Liver (tissue), 9 donors: ENCODE results near the gene ASCL5. TPM values are rescaled to one million over a fixed set of nuclear protein-coding genes. Genes with fewer than 3 reads are reported as not detected.

Experiments
- DNase-seq: peaks from one replicate; pipeline ENCODE4 v3.0.0-alpha.2; 2017; ENCODE audit warnings: low spot score
- H3K27ac ChIP-seq, 2 donors: one replicate each; pipeline ENCODE4 v1.7.0; 2013; ENCODE audit warnings: inconsistent platforms in 2 of 2, low read length in 2 of 2, control low read depth in 1 of 2, low read depth in 1 of 2, mild to moderate bottlenecking in 1 of 2
- H3K27me3 ChIP-seq, 4 donors: one replicate each; pipeline versions ENCODE4 v1.6.1 to v1.7.0; 2013; ENCODE audit warnings: low read length in 3 of 4, inconsistent platforms in 1 of 4, mild to moderate bottlenecking in 1 of 4, moderate library complexity in 1 of 4; ENCODE audit not compliant: control insufficient read depth in 4 of 4, insufficient read depth in 4 of 4
- H3K36me3 ChIP-seq, 4 donors: one replicate each; pipeline versions ENCODE4 v1.6.1 to v1.7.0; 2013; ENCODE audit warnings: low read length in 3 of 4, mild to moderate bottlenecking in 3 of 4, low read depth in 1 of 4, moderate library complexity in 1 of 4; ENCODE audit not compliant: control insufficient read depth in 4 of 4, insufficient read depth in 3 of 4
- H3K4me1 ChIP-seq, 4 donors: one replicate each; pipeline versions ENCODE4 v1.6.1 to v1.7.0; 2013; ENCODE audit warnings: low read length in 3 of 4, mild to moderate bottlenecking in 3 of 4, moderate library complexity in 1 of 4; ENCODE audit not compliant: control insufficient read depth in 4 of 4, insufficient read depth in 4 of 4
- H3K4me3 ChIP-seq, 3 donors: one replicate each; pipeline versions ENCODE4 v1.6.1 to v1.7.0; 2013; ENCODE audit warnings: low read length in 3 of 3, control low read depth in 1 of 3, low read depth in 1 of 3, mild to moderate bottlenecking in 1 of 3
- H3K9ac ChIP-seq, 2 donors: one replicate each; pipeline ENCODE4 v1.7.0; 2013; ENCODE audit warnings: low read length in 2 of 2, mild to moderate bottlenecking in 2 of 2, moderate library complexity in 2 of 2, control low read depth in 1 of 2, low read depth in 1 of 2
- H3K9me3 ChIP-seq, 4 donors: one replicate each; pipeline versions ENCODE4 v1.6.1 to v1.7.0; 2013; ENCODE audit warnings: low read length in 3 of 4; ENCODE audit not compliant: control insufficient read depth in 4 of 4
- EGR1 ChIP-seq, 2 donors: IDR thresholded peaks; 2 replicates each; pipeline ENCODE4 v1.6.1; 2016 to 2018; ENCODE audit warnings: antibody characterized with exemption in 2 of 2, low read depth in 2 of 2
- FOXA1 ChIP-seq: IDR thresholded peaks from 2 replicates; pipeline ENCODE4 v1.6.1; 2016; ENCODE audit warnings: antibody characterized with exemption
- FOXA2 ChIP-seq: IDR thresholded peaks from 2 replicates; pipeline ENCODE4 v1.6.1; 2016; ENCODE audit warnings: antibody characterized with exemption
- GABPA ChIP-seq, 2 donors: IDR thresholded peaks in 1 of 2; conservative IDR thresholded peaks in 1 of 2; 2 replicates each; pipeline ENCODE4 v1.6.1; 2016; ENCODE audit warnings: antibody characterized with exemption in 2 of 2, mild to moderate bottlenecking in 1 of 2, moderate library complexity in 1 of 2
- HNF4A ChIP-seq, 2 donors: conservative IDR thresholded peaks; 2 replicates each; pipeline ENCODE4 v1.6.1; 2016; ENCODE audit warnings: antibody characterized with exemption in 2 of 2, mild to moderate bottlenecking in 2 of 2
- HNF4G ChIP-seq: IDR thresholded peaks from 2 replicates; pipeline ENCODE4 v1.6.1; 2016; ENCODE audit warnings: antibody characterized with exemption
- JUND ChIP-seq, 2 donors: IDR thresholded peaks; 2 replicates each; pipeline ENCODE4 v1.6.1; 2016; ENCODE audit warnings: antibody characterized with exemption in 2 of 2
- NR2F2 ChIP-seq: IDR thresholded peaks from 2 replicates; pipeline ENCODE4 v1.6.1; 2016; ENCODE audit warnings: antibody characterized with exemption
- RAD21 ChIP-seq, 2 donors: IDR thresholded peaks; 2 replicates each; pipeline ENCODE4 v1.6.1; 2016; ENCODE audit warnings: antibody characterized with exemption in 2 of 2, mild to moderate bottlenecking in 2 of 2
- RXRA ChIP-seq, 2 donors: IDR thresholded peaks; 2 replicates each; pipeline ENCODE4 v1.6.1; 2017 to 2018; ENCODE audit warnings: antibody characterized with exemption in 2 of 2, mild to moderate bottlenecking in 1 of 2
- SP1 ChIP-seq: IDR thresholded peaks from 2 replicates; pipeline ENCODE4 v1.6.1; 2018; ENCODE audit warnings: antibody characterized with exemption, mild to moderate bottlenecking
- TAF1 ChIP-seq: conservative IDR thresholded peaks from 2 replicates; pipeline ENCODE4 v1.6.1; 2016; ENCODE audit warnings: antibody characterized with exemption, mild to moderate bottlenecking
- YY1 ChIP-seq: IDR thresholded peaks from 2 replicates; pipeline ENCODE4 v1.6.1; 2016; ENCODE audit warnings: antibody characterized with exemption, mild to moderate bottlenecking
- WGBS: extraction: QIAGEN DNeasy Blood & Tissue Kit; methylation state at CpG from one replicate; pipeline ENCODE4 v1.1.7; 2013; 5-methylcytosine and 5-hydroxymethylcytosine counted together
- polyA plus RNA-seq, 2 donors: library from polyadenylated mRNA; stranded (reverse) in 1 of 2; unstranded in 1 of 2; fragments of 200-250 nt in 1 of 2; fragments of >200 nt in 1 of 2; fragmentation: Nextera tagmentation in 1 of 2; extraction: Ambion mirVana in 1 of 2; gene quantifications; one replicate each; pipeline versions ENCODE4 v1.2.1 to v1.2.3, GENCODE V29; 2013 to 2015
- total RNA-seq, 2 donors: library from RNA; depleted of rRNA; stranded (reverse); fragments of >200 nt; gene quantifications; one replicate each; pipeline ENCODE4 v1.2.3, GENCODE V29; 2014
- TF ChIP-seq, protein P1 (sequence below): IDR thresholded peaks from 2 replicates; pipeline ENCODE4 v1.6.1; 2016; ENCODE audit warnings: antibody characterized with exemption
- TF ChIP-seq, protein P2 (sequence below): IDR thresholded peaks from 2 replicates; pipeline ENCODE4 v1.6.1; 2016; ENCODE audit warnings: antibody characterized with exemption
- TF ChIP-seq, protein P3 (sequence below): IDR thresholded peaks from 2 replicates; pipeline ENCODE4 v1.6.1; 2016; ENCODE audit warnings: antibody characterized with exemption, mild to moderate bottlenecking
- TF ChIP-seq, protein P4 (sequence below): fragments of 150-350 bp; IDR thresholded peaks from 2 replicates; pipeline ENCODE4 v1.5.1; 2017; ENCODE audit warnings: improper control_type of control experiment, low read depth, low read length; ENCODE audit not compliant: missing input control
- TF ChIP-seq, protein P5 (sequence below): IDR thresholded peaks from 2 replicates; pipeline ENCODE4 v1.6.1; 2016; ENCODE audit warnings: antibody characterized with exemption
- donor health status: healthy.
- donor health status: healthy.
- donor health status: healthy.
- donor health status: healthy.
- donor health status: healthy.

The ASCL5 gene
- total and polyA plus RNA-seq, 4 donors = not detected

DNA sequence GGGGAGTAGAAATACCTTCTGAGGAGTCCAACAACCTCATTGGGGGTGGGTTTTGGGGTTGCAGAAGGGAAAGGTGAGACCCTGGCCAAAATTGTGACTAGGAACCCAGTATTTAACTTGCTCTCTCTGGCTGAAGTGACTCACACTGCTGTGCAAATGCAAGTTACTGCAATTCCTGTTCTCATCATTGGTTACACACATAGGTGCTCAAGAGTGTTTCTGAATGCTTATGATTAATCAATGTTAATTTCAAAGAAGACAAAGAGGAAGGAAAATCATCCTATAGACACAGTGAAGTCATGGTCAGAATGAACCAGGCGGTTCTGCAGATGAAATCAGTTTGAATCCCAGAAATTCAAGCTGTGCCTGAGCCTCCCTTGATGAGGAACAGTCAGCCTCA lies 3.1 kb downstream of the ASCL5 start:
- Histone ChIP-seq H3K27me3 (no peaks in the 10 kb centered on the region), H3K4me1 (no peaks in the 10 kb centered on the region), H3K9ac (no peak overlapping the region), H3K4me3 (no peak overlapping the region), H3K36me3 (no peaks in the 10 kb centered on the region), H3K9me3 (no peaks in the 10 kb centered on the region), H3K27ac (no peak overlapping the region)
- no peak for TF ChIP-seq HNF4G
- TF ChIP-seq, protein P1, sequence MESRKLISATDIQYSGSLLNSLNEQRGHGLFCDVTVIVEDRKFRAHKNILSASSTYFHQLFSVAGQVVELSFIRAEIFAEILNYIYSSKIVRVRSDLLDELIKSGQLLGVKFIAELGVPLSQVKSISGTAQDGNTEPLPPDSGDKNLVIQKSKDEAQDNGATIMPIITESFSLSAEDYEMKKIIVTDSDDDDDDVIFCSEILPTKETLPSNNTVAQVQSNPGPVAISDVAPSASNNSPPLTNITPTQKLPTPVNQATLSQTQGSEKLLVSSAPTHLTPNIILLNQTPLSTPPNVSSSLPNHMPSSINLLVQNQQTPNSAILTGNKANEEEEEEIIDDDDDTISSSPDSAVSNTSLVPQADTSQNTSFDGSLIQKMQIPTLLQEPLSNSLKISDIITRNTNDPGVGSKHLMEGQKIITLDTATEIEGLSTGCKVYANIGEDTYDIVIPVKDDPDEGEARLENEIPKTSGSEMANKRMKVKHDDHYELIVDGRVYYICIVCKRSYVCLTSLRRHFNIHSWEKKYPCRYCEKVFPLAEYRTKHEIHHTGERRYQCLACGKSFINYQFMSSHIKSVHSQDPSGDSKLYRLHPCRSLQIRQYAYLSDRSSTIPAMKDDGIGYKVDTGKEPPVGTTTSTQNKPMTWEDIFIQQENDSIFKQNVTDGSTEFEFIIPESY = no peak
- no peak for TF ChIP-seq EGR1 (IDR thresholded peaks at IDR 0.05; ENCODE audit: low read depth in 2 of 2)
- TF ChIP-seq YY1 = no peak
- TF ChIP-seq NR2F2 = no peak
- no peak for TF ChIP-seq JUND (IDR thresholded peaks at IDR 0.05)
- TF ChIP-seq, protein P2, sequence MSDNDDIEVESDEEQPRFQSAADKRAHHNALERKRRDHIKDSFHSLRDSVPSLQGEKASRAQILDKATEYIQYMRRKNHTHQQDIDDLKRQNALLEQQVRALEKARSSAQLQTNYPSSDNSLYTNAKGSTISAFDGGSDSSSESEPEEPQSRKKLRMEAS = no peak
- TF ChIP-seq FOXA1 = no peak
- WGBS = 98% methylated on average over 1 of the region's 1 CpG
- no peak for DNase-seq

DNA sequence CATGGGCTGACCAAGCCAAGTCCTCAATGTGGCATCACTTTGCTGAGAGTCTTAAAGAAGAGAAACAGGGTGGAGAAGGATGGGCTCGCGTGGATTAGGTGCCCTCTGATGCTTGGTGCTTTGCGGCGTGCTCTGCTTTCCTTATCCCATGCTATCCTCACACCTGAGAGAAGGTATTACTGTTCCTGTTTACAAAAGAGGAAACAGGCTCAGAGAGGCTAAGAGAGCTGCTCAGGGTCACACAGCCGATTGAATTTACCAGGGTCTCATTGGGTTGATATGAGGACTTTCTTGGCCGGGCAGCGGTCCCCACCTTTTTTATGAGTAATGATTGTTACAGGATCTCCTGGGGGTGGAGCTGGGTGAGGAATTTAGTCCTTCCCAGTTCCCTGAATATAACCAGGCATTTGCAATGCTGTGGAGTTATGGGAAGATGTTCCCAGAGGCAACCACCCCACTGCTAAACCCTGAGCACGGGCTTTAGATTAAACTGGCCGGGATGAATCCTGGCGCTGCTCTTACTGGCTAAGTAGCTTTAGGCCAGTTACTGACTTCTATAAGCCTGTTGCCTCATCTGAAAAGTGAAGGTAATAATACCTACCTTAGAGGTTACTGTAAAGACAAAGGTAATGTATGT lies 4.5 kb downstream of the ASCL5 start:
- no peaks in the 10 kb centered on the region for H3K4me1 ChIP-seq
- no peak overlapping the region for H3K27ac ChIP-seq
- H3K9ac ChIP-seq = no peak overlapping the region
- H3K4me3 ChIP-seq = no peak overlapping the region
- DNase-seq = no peak
- TF ChIP-seq, protein P2 = no peak
- no peak for TF ChIP-seq FOXA1
- TF ChIP-seq, protein P3, sequence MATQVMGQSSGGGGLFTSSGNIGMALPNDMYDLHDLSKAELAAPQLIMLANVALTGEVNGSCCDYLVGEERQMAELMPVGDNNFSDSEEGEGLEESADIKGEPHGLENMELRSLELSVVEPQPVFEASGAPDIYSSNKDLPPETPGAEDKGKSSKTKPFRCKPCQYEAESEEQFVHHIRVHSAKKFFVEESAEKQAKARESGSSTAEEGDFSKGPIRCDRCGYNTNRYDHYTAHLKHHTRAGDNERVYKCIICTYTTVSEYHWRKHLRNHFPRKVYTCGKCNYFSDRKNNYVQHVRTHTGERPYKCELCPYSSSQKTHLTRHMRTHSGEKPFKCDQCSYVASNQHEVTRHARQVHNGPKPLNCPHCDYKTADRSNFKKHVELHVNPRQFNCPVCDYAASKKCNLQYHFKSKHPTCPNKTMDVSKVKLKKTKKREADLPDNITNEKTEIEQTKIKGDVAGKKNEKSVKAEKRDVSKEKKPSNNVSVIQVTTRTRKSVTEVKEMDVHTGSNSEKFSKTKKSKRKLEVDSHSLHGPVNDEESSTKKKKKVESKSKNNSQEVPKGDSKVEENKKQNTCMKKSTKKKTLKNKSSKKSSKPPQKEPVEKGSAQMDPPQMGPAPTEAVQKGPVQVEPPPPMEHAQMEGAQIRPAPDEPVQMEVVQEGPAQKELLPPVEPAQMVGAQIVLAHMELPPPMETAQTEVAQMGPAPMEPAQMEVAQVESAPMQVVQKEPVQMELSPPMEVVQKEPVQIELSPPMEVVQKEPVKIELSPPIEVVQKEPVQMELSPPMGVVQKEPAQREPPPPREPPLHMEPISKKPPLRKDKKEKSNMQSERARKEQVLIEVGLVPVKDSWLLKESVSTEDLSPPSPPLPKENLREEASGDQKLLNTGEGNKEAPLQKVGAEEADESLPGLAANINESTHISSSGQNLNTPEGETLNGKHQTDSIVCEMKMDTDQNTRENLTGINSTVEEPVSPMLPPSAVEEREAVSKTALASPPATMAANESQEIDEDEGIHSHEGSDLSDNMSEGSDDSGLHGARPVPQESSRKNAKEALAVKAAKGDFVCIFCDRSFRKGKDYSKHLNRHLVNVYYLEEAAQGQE = no peak
- no peak for TF ChIP-seq TAF1
- no peak for TF ChIP-seq SP1
- no peak for TF ChIP-seq HNF4A (conservative IDR thresholded peaks at IDR 0.05)
- no peak for TF ChIP-seq NR2F2
- TF ChIP-seq, protein P1 = no peak
- no peak for TF ChIP-seq YY1
- no peak for TF ChIP-seq RAD21 (IDR thresholded peaks at IDR 0.05)
- TF ChIP-seq GABPA (IDR thresholded peaks at IDR 0.05 in 1 of 2, conservative IDR thresholded peaks at IDR 0.05 in 1 of 2) = no peak
- no peak for TF ChIP-seq HNF4G
- TF ChIP-seq, protein P4, sequence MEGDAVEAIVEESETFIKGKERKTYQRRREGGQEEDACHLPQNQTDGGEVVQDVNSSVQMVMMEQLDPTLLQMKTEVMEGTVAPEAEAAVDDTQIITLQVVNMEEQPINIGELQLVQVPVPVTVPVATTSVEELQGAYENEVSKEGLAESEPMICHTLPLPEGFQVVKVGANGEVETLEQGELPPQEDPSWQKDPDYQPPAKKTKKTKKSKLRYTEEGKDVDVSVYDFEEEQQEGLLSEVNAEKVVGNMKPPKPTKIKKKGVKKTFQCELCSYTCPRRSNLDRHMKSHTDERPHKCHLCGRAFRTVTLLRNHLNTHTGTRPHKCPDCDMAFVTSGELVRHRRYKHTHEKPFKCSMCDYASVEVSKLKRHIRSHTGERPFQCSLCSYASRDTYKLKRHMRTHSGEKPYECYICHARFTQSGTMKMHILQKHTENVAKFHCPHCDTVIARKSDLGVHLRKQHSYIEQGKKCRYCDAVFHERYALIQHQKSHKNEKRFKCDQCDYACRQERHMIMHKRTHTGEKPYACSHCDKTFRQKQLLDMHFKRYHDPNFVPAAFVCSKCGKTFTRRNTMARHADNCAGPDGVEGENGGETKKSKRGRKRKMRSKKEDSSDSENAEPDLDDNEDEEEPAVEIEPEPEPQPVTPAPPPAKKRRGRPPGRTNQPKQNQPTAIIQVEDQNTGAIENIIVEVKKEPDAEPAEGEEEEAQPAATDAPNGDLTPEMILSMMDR = no peak
- no peak for TF ChIP-seq EGR1 (IDR thresholded peaks at IDR 0.05; ENCODE audit: low read depth in 2 of 2)
- TF ChIP-seq RXRA (IDR thresholded peaks at IDR 0.05) = no peak
- TF ChIP-seq, protein P5, sequence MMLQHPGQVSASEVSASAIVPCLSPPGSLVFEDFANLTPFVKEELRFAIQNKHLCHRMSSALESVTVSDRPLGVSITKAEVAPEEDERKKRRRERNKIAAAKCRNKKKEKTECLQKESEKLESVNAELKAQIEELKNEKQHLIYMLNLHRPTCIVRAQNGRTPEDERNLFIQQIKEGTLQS = no peak
- TF ChIP-seq JUND (IDR thresholded peaks at IDR 0.05) = no peak
- no peak for TF ChIP-seq FOXA2
- H3K27me3 ChIP-seq = no peaks in the 10 kb centered on the region
- no peaks in the 10 kb centered on the region for H3K9me3 ChIP-seq
- no peaks in the 10 kb centered on the region for H3K36me3 ChIP-seq
- 92% methylated on average over 10 of the region's 10 CpGs for WGBS
